ENCODE measurements around the gene SMG6.

Gene SMG6

GRCh38 chr17:2025220-2025621 lies 278.4 kb downstream of the SMG6 start, which contains the start of gene RTN4RL1:
Gene RTN4RL1, minus strand, starts transcription at chr17:2025334. Its CDS starts 469 bp downstream, at chr17:2024865.
- TF ChIP-seq CTCF (IDR thresholded peaks at IDR 0.05; ENCODE audit: control extremely low read depth, extremely low read depth, low read depth, missing control alignments) = no peak
- POLR2A ChIA-PET = no interaction called here
- peak; percentile 62 for DNase-seq (ENCODE audit: extremely low spot score)
- CTCF ChIA-PET = interaction anchor here (0.6 to 2.6 kb wide), 3 partner anchors 116 to 304 kb away, joined by 3 to 10 read pairs (median 9); no protein-coding TSS in a partner anchor

GRCh38 chr17:2024572-2025219 lies 278.9 kb downstream of the SMG6 start:
- ChIA-PET CTCF (interaction anchor here (0.6 to 2.6 kb wide), 3 partner anchors 115 to 304 kb away, joined by 3 to 10 read pairs (median 9); no protein-coding TSS in a partner anchor), POLR2A (no interaction called here)

DNA sequence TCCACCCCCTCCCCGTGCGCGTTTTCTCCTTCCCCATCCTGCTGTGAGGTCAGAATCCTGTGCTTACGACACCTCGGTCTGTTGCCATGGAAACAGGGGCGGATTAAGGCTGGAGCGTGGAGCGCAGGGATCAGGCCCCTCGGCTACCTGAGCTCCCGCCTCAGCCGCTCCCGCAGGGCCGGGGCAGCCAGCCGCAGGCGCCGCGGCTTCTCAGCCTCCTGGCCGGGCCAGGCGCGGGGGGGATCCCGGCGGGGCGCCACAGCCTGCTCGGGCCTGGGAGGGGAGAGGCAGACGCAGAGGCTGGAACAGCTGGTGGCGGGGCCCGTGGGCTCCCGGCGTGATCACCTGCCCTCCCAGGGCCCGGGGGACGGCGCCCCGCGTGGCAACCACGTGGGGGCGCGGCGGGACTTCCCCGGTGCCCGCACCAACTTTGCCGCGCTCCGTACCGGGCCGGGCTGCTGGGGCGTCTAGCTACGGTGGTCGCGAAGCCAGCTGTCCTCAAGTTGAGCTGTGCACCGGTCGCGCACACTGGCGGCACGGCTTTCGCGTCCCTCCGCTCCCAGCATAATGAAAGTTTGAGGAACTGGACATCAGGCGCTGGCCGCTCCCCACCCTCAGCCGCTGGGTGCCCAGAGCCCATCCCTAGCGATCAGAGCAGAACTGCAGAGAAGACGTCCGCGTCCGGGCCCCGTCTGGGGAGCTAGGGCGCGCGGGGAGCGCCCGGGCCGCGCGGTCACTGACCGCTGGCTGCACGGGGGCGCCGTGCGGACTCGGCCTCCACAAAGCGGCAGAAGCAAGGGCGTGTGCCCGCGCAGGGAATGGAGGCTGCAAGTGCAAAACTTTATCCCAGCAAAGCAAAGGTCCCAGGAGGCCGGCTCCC lies 279.7 kb downstream of the SMG6 start:
- ChIA-PET CTCF (no interaction called here), POLR2A (no interaction called here)
- DNase-seq (ENCODE audit: extremely low spot score) = no peak
- TF ChIP-seq CTCF (IDR thresholded peaks at IDR 0.05; ENCODE audit: control extremely low read depth, extremely low read depth, low read depth, missing control alignments) = no peak

More at GRCh38 chr17:2024572-2025219, 278.9 kb downstream of the SMG6 start:
- no peak for TF ChIP-seq CTCF (IDR thresholded peaks at IDR 0.05; ENCODE audit: control extremely low read depth, extremely low read depth, low read depth, missing control alignments)
- no peak for DNase-seq (ENCODE audit: extremely low spot score)

DNA sequence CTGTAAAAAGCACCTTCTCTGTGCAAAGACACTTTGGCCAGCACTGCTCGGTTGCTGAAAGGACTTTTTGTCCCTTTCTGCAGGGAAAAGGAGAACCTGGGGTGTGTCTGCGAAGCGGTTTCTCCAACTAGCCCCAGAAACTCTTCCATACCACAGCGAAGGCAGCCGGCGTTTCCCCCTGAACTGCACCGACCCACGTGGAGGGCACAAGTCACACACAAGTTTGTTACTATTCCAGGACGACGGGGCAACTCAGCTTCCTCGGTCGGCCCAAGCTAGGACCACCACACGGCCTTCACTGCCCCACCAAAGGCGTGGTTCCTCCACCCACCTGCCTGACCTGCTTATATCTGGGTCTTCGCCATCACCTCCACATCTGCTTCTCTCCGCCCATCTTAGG lies 280.3 kb downstream of the SMG6 start:
- ChIA-PET POLR2A (no interaction called here), CTCF (no interaction called here)
- DNase-seq (ENCODE audit: extremely low spot score) = no peak

GRCh38 chr17:2022647-2023240 lies 280.8 kb downstream of the SMG6 start:
- ChIA-PET CTCF (no interaction called here), POLR2A (no interaction called here)
- TF ChIP-seq CTCF (IDR thresholded peaks at IDR 0.05; ENCODE audit: control extremely low read depth, extremely low read depth, low read depth, missing control alignments) = no peak
- DNase-seq (ENCODE audit: extremely low spot score) = no peak

More for the DNA sequence above, 280.3 kb downstream of the SMG6 start:
- no peak for TF ChIP-seq CTCF (IDR thresholded peaks at IDR 0.05; ENCODE audit: control extremely low read depth, extremely low read depth, low read depth, missing control alignments)

DNA sequence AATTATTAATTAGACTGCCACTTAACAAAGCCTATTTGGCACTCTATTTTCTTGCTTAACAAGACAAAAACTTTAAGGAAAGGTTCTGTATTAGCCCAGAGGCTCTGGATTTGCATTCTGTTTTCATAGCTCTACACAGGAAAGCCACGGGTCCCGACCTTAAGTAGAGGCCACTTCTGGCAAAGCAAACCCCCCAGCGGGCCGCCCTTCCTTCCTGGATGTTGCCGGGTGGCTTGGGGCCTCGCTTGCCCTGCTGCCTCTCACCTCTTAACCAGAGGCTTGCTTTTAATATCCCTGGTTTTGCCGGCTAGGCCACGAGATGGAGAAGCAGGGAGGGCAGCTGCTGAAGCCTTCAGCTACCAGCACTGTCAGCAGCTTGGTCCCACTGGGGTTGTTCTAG lies 282.9 kb downstream of the SMG6 start:
- ChIA-PET POLR2A (interaction anchor here (0.5 kb wide), 1 partner anchor 40 kb away, joined by 8 read pairs; no protein-coding TSS in a partner anchor), CTCF (interaction anchor here (0.8 to 1.7 kb wide), 3 partner anchors 8 to 39 kb away, joined by 3 to 5 read pairs (median 4); no protein-coding TSS in a partner anchor)
- no peak for TF ChIP-seq CTCF (IDR thresholded peaks at IDR 0.05; ENCODE audit: control extremely low read depth, extremely low read depth, low read depth, missing control alignments)
- no peak for DNase-seq (ENCODE audit: extremely low spot score)

All from GM10248 (cell line).